Mucosa of rectum (tissue), 2 donors: ENCODE measurements around the gene GLP1R.

ENCODE experiments used
- H3K27ac ChIP-seq, 2 donors: one replicate each; pipeline ENCODE4 v1.7.0; 2013; ENCODE audit warnings: inconsistent platforms in 2 of 2, low read depth in 2 of 2, low read length in 2 of 2
- H3K27me3 ChIP-seq, 2 donors: one replicate each; pipeline ENCODE4 v1.7.0; 2013; ENCODE audit warnings: low read length in 2 of 2; ENCODE audit not compliant: control insufficient read depth in 2 of 2, insufficient read depth in 2 of 2
- H3K36me3 ChIP-seq, 2 donors: one replicate each; pipeline ENCODE4 v1.7.0; 2013; ENCODE audit warnings: low read length in 2 of 2; ENCODE audit not compliant: control insufficient read depth in 2 of 2, insufficient read depth in 2 of 2
- H3K4me1 ChIP-seq, 2 donors: one replicate each; pipeline ENCODE4 v1.7.0; 2013; ENCODE audit warnings: low read length in 2 of 2, mild to moderate bottlenecking in 1 of 2; ENCODE audit not compliant: control insufficient read depth in 2 of 2, insufficient read depth in 2 of 2
- H3K4me3 ChIP-seq, 2 donors: one replicate each; pipeline ENCODE4 v1.7.0; 2013; ENCODE audit warnings: low read length in 2 of 2
- H3K9ac ChIP-seq, 2 donors: one replicate each; pipeline ENCODE4 v1.7.0; 2013; ENCODE audit warnings: low read length in 2 of 2, low read depth in 1 of 2, mild to moderate bottlenecking in 1 of 2
- H3K9me3 ChIP-seq, 2 donors: one replicate each; pipeline ENCODE4 v1.7.0; 2013; ENCODE audit warnings: low read length in 2 of 2; ENCODE audit not compliant: control insufficient read depth in 2 of 2
- donor health status: healthy.
- donor health status: Normal muscosa, but diverticular disease.

Gene GLP1R

DNA sequence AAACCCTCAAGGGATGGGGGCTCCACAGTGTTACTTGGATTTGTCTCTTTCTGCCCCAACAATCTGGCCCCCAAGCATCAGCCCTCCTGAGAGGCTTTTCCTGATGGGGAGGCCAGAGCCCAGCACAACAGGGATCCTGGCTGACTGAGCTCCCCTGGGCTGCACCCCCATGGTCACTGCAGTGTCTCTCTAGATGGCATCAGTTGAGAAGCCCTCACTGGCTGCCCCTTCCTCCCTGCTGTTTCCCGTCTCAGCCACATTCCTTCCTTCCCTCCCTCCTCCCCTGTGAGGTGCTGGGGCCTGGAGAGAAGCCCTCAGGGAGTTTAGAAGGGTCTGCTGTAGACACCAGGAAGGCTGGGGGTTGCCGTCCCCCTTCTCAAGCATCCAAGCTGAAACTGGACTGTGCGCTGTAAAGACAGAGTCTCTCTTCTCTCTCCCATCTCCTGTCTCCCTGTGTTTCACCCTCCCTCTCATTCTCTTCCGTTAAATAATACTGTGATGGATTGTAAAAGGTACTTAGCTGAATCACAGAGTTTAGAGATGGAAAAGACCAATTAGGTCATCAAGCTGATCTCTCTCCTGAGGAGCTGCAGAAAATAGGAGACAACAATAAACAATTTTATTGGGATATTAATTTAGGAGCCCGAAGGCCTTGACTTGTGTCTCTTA is 36.7 kb downstream of the GLP1R start:
- no peaks in the 10 kb centered on the region for H3K4me1 ChIP-seq
- no peaks in the 10 kb centered on the region for H3K36me3 ChIP-seq
- H3K4me3 ChIP-seq, result no peak overlapping the region
- no peak overlapping the region for H3K9ac ChIP-seq
- no peak overlapping the region for H3K27ac ChIP-seq
- peaks cover 2 to 6% of the 10 kb centered on the region in 2 donors for H3K27me3 ChIP-seq
- H3K9me3 ChIP-seq, result no peaks in the 10 kb centered on the region

DNA sequence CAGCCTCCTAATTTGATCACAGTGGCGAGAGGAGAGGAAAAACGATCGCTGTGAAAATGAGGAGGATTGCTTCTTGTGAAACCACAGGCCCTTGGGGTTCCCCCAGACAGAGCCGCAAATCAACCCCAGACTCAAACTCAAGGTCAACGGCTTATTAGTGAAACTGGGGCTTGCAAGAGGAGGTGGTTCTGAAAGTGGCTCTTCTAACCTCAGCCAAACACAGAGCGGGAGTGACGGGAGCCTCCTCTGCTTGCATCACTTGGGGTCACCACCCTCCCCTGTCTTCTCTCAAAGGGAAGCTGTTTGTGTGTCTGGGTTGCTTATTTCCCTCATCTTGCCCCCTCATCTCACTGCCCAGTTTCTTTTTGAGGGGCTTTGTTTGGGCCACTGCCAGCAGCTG is 37.7 kb downstream of the GLP1R start:
- Histone ChIP-seq H3K4me1 (no peaks in the 10 kb centered on the region), H3K27ac (no peak overlapping the region), H3K4me3 (no peak overlapping the region), H3K27me3 (peaks cover 6 to 7% of the 10 kb centered on the region in 2 donors), H3K9ac (no peak overlapping the region), H3K9me3 (no peaks in the 10 kb centered on the region), H3K36me3 (no peaks in the 10 kb centered on the region)

DNA sequence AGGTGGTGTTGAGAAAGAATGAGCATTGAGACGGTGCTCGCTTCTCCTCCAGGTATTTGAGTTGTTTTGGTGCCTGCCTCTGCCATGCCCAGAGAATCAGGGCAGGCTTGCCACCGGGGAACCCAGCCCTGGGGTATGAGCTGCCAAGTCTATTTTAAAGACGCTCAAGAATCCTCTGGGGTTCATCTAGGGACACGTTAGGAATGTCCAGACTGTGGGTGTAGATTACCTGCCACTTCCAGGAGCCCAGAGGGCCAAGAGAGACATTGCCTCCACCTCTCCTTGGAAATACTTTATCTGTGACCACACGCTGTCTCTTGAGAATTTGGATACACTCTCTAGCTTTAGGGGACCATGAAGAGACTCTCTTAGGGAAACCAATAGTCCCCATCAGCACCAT is 38.1 kb downstream of the GLP1R start:
- H3K4me1 ChIP-seq, result no peaks in the 10 kb centered on the region
- peaks cover 6 to 7% of the 10 kb centered on the region in 2 donors for H3K27me3 ChIP-seq
- H3K4me3 ChIP-seq, result no peak overlapping the region
- H3K9me3 ChIP-seq, result no peaks in the 10 kb centered on the region
- H3K27ac ChIP-seq, result no peak overlapping the region
- H3K36me3 ChIP-seq, result no peaks in the 10 kb centered on the region
- no peak overlapping the region for H3K9ac ChIP-seq

DNA sequence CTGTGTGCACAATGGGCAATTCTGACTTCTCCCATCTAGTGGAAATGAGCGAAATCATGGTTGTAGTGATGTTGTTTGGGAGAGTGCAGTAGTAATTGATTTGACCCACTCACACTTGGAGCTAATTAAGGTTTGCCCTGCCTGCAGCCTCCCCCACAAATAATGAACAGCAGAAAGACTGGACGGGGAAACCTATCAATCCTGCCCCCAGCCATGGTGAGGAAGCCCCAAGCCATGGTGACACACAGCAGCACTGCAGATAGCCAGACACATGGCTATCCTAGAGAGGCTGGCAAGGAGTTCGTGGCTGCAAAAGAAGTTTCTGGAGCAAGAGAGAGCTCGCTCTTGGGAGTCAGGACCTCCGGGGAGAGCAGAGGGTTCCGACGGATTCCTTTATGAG is 38.6 kb downstream of the GLP1R start:
- no peak overlapping the region for H3K4me3 ChIP-seq
- no peak overlapping the region for H3K27ac ChIP-seq
- no peaks in the 10 kb centered on the region for H3K4me1 ChIP-seq
- H3K27me3 ChIP-seq, result peaks cover 6 to 7% of the 10 kb centered on the region in 2 donors
- H3K9me3 ChIP-seq, result no peaks in the 10 kb centered on the region
- H3K9ac ChIP-seq, result no peak overlapping the region
- no peaks in the 10 kb centered on the region for H3K36me3 ChIP-seq

DNA sequence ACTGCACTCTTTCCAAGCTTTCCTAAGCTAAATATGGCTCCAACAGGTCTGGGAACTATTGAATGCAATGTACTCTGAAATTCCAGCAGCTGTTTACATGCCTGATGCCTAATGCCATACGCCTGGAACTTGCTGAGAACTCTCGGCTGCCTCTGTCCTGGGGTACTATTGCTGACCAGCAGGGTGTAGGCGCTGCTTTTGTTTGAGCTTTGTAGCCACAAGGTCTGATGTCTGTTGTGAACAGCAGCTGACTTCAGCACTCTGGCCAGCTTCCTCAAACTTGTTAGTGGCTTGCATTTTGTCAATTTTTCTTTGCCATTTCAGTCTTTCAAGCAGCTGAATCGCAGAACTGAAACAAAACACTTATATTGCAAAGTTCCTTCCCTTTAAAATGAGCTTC is 39.8 kb downstream of the GLP1R start:
- no peak overlapping the region for H3K27ac ChIP-seq

DNA sequence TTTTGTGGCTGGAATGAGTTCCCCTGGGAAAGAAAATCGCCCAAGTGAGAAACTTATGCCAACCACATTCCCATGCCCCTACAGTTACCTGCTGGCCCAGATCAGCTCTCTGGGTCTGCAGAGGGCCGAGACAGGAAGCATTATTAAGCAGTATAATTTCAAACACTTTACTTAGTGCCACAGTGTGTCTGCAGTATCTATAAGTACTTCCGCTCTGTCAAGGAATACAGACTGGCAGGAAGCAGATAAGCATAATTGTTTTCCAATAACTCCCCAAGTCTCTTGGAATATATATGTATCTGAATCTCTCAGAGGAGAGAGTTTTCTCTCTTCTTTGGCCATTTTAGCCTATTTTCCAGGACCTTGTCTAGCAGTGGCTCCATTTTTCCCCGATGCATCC is 41.5 kb downstream of the GLP1R start:
- no peak overlapping the region for H3K4me3 ChIP-seq
- H3K4me1 ChIP-seq, result no peaks in the 10 kb centered on the region
- peaks cover 6 to 7% of the 10 kb centered on the region in 2 donors for H3K27me3 ChIP-seq
- H3K9ac ChIP-seq, result no peak overlapping the region
- no peaks in the 10 kb centered on the region for H3K9me3 ChIP-seq
- no peak overlapping the region for H3K27ac ChIP-seq
- H3K36me3 ChIP-seq, result no peaks in the 10 kb centered on the region

More for the DNA sequence above, 39.8 kb downstream of the GLP1R start:
- peaks cover 6 to 7% of the 10 kb centered on the region in 2 donors for H3K27me3 ChIP-seq
- H3K9ac ChIP-seq, result no peak overlapping the region
- no peaks in the 10 kb centered on the region for H3K4me1 ChIP-seq
- no peaks in the 10 kb centered on the region for H3K36me3 ChIP-seq
- no peak overlapping the region for H3K4me3 ChIP-seq
- no peaks in the 10 kb centered on the region for H3K9me3 ChIP-seq

DNA sequence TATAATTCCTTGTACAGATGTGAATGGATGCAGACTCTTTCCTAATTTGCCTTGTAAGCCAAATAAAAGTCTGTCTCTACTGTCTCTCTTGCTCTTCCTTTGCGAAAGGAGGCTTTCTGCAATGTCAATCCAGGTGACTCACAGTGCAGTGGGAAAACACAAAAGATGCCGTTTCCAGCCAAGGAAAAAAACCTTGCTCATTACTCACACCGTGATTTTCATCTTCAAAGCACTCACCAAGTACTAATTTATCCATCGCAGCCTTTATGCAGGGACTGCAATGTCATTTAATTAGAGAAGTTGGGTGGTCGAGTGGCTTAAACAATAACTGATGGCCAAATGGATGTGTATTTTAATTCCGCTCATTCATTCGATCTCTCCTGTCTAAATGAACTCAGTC is 42.6 kb downstream of the GLP1R start:
- Histone ChIP-seq H3K27me3 (peaks cover 6 to 7% of the 10 kb centered on the region in 2 donors), H3K4me1 (no peaks in the 10 kb centered on the region), H3K27ac (no peak overlapping the region), H3K36me3 (no peaks in the 10 kb centered on the region), H3K9ac (no peak overlapping the region), H3K9me3 (no peaks in the 10 kb centered on the region), H3K4me3 (no peak overlapping the region)

DNA sequence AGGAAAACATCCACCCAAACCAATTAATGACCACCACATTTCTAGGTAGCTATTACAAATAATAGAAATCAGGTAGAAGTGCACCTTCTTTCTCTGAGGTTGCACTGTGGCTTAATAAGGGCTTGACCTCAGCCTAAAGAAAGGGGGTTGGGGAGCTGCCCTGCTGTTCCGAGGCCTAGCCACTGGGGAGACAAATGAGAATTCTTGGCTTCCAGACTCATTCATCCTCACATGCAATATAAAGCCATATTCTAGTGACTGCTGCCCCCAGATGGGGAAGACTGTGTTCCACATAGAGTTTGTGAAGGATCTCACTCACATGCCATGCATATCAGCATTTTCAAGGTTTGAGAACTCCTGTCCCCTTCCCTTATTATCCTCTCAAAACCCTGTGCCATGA is 43.5 kb downstream of the GLP1R start:
- peaks cover 6 to 7% of the 10 kb centered on the region in 2 donors for H3K27me3 ChIP-seq
- no peak overlapping the region for H3K4me3 ChIP-seq
- no peaks in the 10 kb centered on the region for H3K4me1 ChIP-seq
- H3K27ac ChIP-seq, result no peak overlapping the region
- H3K9me3 ChIP-seq, result no peaks in the 10 kb centered on the region
- H3K36me3 ChIP-seq, result no peaks in the 10 kb centered on the region
- H3K9ac ChIP-seq, result no peak overlapping the region

DNA sequence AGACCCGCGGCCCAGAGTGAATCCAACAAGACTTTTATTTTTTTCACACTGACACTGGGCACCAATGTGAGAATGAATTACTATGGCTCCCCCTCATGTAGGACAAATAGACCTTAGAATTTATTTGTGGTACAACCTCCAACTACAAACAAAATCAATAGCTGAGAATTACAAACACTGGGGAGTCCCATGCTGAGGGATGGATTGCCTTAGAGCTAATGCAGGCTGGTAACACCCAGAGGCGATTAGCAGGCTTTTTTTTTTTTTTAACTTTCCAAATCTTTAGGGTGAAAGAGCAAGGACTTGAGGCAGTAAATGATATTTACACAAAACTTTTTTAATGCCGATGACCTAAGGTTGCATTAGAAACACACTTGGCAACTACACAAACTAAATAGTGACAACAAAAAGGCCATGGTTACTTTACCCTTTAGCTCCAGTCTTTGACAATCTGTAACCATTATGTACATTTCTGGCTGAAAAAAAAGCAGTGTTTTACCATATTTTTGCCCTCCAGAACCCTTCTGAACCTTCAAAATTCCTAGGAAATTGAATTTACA is 44.6 kb downstream of the GLP1R start:
- H3K9ac ChIP-seq, result no peak overlapping the region
- no peak overlapping the region for H3K4me3 ChIP-seq
- no peak overlapping the region for H3K27ac ChIP-seq
- H3K4me1 ChIP-seq, result no peaks in the 10 kb centered on the region
- no peaks in the 10 kb centered on the region for H3K36me3 ChIP-seq
- no peaks in the 10 kb centered on the region for H3K9me3 ChIP-seq
- H3K27me3 ChIP-seq, result peaks cover 4 to 7% of the 10 kb centered on the region in 2 donors

DNA sequence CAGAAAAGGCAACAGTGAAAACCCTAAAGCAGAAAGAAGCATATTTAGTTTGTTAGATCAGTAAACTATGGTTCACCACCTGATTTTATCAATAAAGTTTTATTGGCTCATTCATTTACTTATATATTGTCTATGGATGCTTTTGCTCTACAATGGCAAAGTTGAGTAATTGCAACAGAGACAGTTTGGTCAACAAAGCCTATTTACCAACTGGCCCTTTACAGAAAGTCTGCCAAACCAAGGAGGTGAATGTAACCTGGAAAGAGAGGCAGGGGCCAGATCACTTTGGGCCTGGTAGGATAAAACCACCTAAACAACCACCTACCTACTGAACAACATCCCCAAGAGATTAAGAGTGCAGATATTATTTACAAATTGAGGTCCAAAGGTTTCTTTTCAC is 47.0 kb downstream of the GLP1R start:
- Histone ChIP-seq H3K27me3 (peaks cover 0 to 2% of the 10 kb centered on the region in 2 donors), H3K36me3 (no peaks in the 10 kb centered on the region), H3K9me3 (no peaks in the 10 kb centered on the region), H3K27ac (no peak overlapping the region), H3K9ac (no peak overlapping the region), H3K4me3 (no peak overlapping the region), H3K4me1 (no peaks in the 10 kb centered on the region)
